Keratinocyte (primary cell): ENCODE measurements around the gene UROC1. TPM values are rescaled to one million over a fixed set of nuclear protein-coding genes. Genes with fewer than 3 reads are reported as not detected.

Experiments
- DNase-seq: peaks from one replicate; pipeline ENCODE4 v3.0.0-alpha.2; 2011; ENCODE audit warnings: low read depth, missing footprints, low spot score
- FAIRE-seq: peaks from 2 replicates; lab custom pipeline; 2011; peaks lifted over from hg19 to GRCh38; lab: Jason Lieb, UNC
- H2AFZ ChIP-seq: 2 replicates; pipeline ENCODE4 v1.6.0; 2012; ENCODE audit warnings: low read length, control low read depth, inconsistent platforms; ENCODE audit not compliant: control insufficient read depth
- H3K27ac ChIP-seq: 2 replicates; pipeline ENCODE4 v1.5.1; 2011; ENCODE audit warnings: low read length; ENCODE audit not compliant: control insufficient read depth, insufficient read depth
- H3K27me3 ChIP-seq: 3 replicates; pipeline ENCODE4 v1.6.0; 2011; ENCODE audit warnings: low read length; ENCODE audit not compliant: control insufficient read depth, insufficient read depth; ENCODE audit errors: extremely low read depth
- H3K36me3 ChIP-seq, 2 experiments: 2 replicates in 1 of 2; 3 replicates in 1 of 2; pipeline ENCODE4 v1.5.1; 2011; ENCODE audit warnings: low read length in 2 of 2, mild to moderate bottlenecking in 1 of 2; ENCODE audit not compliant: control insufficient read depth in 2 of 2, insufficient read depth in 2 of 2; ENCODE audit errors: extremely low read depth in 1 of 2
- H3K4me1 ChIP-seq: 3 replicates; pipeline ENCODE4 v1.5.1; 2011; ENCODE audit warnings: low read length; ENCODE audit not compliant: control insufficient read depth, insufficient read depth; ENCODE audit errors: extremely low read depth
- H3K4me2 ChIP-seq: 3 replicates; pipeline ENCODE4 v1.6.0; 2011; ENCODE audit warnings: low read depth, low read length; ENCODE audit not compliant: control insufficient read depth, insufficient read depth; ENCODE audit errors: extremely low read depth
- H3K4me3 ChIP-seq, 3 experiments: fragments of 200-600 bp in 1 of 3; sonication (generic) in 1 of 3; 2 replicates in 2 of 3; 3 replicates in 1 of 3; pipeline ENCODE4 v1.5.1; 2011 to 2016; ENCODE audit warnings: low read length in 3 of 3, mild to moderate bottlenecking in 3 of 3, control low read depth in 2 of 3, inconsistent platforms in 1 of 3, low read depth in 1 of 3, mixed read lengths in 1 of 3, mixed run types in 1 of 3, moderate library complexity in 1 of 3; ENCODE audit not compliant: control insufficient read depth in 2 of 3, insufficient read depth in 2 of 3; ENCODE audit errors: extremely low read depth in 1 of 3
- H3K79me2 ChIP-seq: 2 replicates; pipeline ENCODE4 v1.6.0; 2012; ENCODE audit warnings: low read length; ENCODE audit not compliant: control insufficient read depth, insufficient read depth
- H3K9ac ChIP-seq: 3 replicates; pipeline ENCODE4 v1.6.0; 2011; ENCODE audit warnings: low read length; ENCODE audit not compliant: control insufficient read depth, insufficient read depth; ENCODE audit errors: extremely low read depth
- H3K9me1 ChIP-seq: 3 replicates; pipeline ENCODE4 v1.6.0; 2011; ENCODE audit warnings: low read length; ENCODE audit not compliant: control insufficient read depth, insufficient read depth; ENCODE audit errors: extremely low read depth
- H3K9me3 ChIP-seq: 2 replicates; pipeline ENCODE4 v1.5.1; 2012; ENCODE audit warnings: low read depth, low read length; ENCODE audit not compliant: control insufficient read depth
- H4K20me1 ChIP-seq: 3 replicates; pipeline ENCODE4 v1.6.0; 2011; ENCODE audit warnings: low read length; ENCODE audit not compliant: control insufficient read depth, insufficient read depth; ENCODE audit errors: extremely low read depth
- EZH2 ChIP-seq: IDR thresholded peaks from one replicate; pipeline ENCODE4 v1.6.1; 2012; ENCODE audit warnings: inconsistent platforms, mild to moderate bottlenecking, low read length, moderate library complexity
- dilution Hi-C: fragments of 300-500 bp; cut with MboI; formaldehyde crosslinking; loops from one replicate; pipeline ENCODE4 v1.7.0; 2020; ENCODE audit warnings: low sequenced_read_pairs; ENCODE audit not compliant: extremely low pct_ligation_motif_present
- polyA plus RNA-seq, 5 experiments: library from polyadenylated mRNA; depleted of rRNA in 3 of 5; stranded (reverse) in 3 of 5; stranded (forward) in 1 of 5; unstranded in 1 of 5; fragments of >200 nt; gene quantifications; 1 replicate in 1 of 5; 2 replicates in 3 of 5; 3 replicates in 1 of 5; pipeline versions ENCODE4 v1.2.1 to v1.2.3, GENCODE V29; 2011 to 2012; ENCODE audit warnings: missing spikeins in 2 of 5, low read depth in 1 of 5, low replicate concordance in 1 of 5
- TF ChIP-seq, protein P1 (sequence below), 3 experiments: IDR thresholded peaks in 1 of 3; conservative IDR thresholded peaks in 1 of 3; optimal IDR thresholded peaks in 1 of 3; 2 replicates in 2 of 3; 3 replicates in 1 of 3; pipeline versions ENCODE3 to v1.5.1; 2011; ENCODE audit warnings: low read length in 3 of 3, mild to moderate bottlenecking in 3 of 3, moderate library complexity in 2 of 3, control low read depth in 1 of 3, inconsistent platforms in 1 of 3; ENCODE audit not compliant: insufficient read depth in 2 of 3; ENCODE audit errors: extremely low read depth in 1 of 3

UROC1 gene
- polyA plus RNA-seq, 1 donor (not counting 4 experiments of a cell fraction or from before 2014, with no cell fraction given), result not detected

DNA sequence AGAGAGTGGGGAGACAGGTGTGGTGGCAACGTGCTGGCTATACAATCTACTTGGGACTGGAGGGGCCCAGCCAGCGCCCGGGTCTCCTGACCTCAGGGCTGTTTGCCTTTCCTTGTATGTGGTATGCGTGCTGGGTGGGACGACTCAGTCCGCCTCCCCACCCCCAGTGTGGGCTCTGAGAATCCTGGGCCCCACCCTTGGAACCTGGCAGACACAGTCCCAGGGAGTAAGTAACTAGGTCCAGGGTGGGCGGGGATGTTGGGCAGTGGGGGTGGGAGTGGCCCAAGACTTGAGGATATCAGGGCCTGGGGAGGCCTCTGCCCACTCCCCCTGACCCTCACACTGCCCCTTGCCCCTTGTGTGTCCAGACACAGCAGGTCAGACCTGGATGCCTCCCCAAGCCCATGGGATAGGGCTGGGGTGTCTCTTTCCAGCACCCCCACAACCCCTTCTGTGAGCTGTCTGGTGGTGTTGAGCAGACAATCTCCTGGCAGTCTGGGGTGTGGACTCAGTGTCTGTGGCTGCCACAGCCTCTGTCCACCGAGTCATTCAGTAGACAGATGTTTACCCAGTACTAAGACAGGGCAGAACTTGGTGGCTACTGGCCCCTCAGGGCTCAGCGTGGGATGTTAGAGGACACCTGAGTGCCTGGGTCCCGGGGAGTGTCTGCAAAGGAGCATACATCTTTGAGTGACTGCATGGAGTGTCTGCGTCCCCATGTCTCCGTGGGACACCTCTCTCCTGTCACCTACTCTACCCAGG lies 7.7 kb upstream of the UROC1 start:
- H3K27me3 ChIP-seq, result peaks cover 32% of the 10 kb centered on the region
- no peak overlapping the region for H3K4me2 ChIP-seq
- H2AFZ ChIP-seq, result no peak overlapping the region
- FAIRE-seq (no peak), DNase-seq (no peak)
- dilution Hi-C loops, result no loop called here
- no peaks in the 10 kb centered on the region for H4K20me1 ChIP-seq
- no peak overlapping the region for H3K9ac ChIP-seq
- H3K9me3 ChIP-seq, result no peaks in the 10 kb centered on the region
- no peak overlapping the region for H3K4me3 ChIP-seq
- TF ChIP-seq, protein P1, sequence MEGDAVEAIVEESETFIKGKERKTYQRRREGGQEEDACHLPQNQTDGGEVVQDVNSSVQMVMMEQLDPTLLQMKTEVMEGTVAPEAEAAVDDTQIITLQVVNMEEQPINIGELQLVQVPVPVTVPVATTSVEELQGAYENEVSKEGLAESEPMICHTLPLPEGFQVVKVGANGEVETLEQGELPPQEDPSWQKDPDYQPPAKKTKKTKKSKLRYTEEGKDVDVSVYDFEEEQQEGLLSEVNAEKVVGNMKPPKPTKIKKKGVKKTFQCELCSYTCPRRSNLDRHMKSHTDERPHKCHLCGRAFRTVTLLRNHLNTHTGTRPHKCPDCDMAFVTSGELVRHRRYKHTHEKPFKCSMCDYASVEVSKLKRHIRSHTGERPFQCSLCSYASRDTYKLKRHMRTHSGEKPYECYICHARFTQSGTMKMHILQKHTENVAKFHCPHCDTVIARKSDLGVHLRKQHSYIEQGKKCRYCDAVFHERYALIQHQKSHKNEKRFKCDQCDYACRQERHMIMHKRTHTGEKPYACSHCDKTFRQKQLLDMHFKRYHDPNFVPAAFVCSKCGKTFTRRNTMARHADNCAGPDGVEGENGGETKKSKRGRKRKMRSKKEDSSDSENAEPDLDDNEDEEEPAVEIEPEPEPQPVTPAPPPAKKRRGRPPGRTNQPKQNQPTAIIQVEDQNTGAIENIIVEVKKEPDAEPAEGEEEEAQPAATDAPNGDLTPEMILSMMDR (optimal IDR thresholded peaks at IDR 0.05 in 1 of 3, IDR thresholded peaks at IDR 0.05 in 1 of 3, conservative IDR thresholded peaks at IDR 0.05 in 1 of 3; ENCODE audit: extremely low read depth in 1 of 3, insufficient read depth in 2 of 3, low read length in 3 of 3), result no peak
- TF ChIP-seq EZH2, result no peak
- H3K36me3 ChIP-seq, result no peaks in the 10 kb centered on the region
- H3K4me1 ChIP-seq, result no peaks in the 10 kb centered on the region
- no peaks in the 10 kb centered on the region for H3K79me2 ChIP-seq
- H3K27ac ChIP-seq, result no peak overlapping the region
- no peaks in the 10 kb centered on the region for H3K9me1 ChIP-seq

DNA sequence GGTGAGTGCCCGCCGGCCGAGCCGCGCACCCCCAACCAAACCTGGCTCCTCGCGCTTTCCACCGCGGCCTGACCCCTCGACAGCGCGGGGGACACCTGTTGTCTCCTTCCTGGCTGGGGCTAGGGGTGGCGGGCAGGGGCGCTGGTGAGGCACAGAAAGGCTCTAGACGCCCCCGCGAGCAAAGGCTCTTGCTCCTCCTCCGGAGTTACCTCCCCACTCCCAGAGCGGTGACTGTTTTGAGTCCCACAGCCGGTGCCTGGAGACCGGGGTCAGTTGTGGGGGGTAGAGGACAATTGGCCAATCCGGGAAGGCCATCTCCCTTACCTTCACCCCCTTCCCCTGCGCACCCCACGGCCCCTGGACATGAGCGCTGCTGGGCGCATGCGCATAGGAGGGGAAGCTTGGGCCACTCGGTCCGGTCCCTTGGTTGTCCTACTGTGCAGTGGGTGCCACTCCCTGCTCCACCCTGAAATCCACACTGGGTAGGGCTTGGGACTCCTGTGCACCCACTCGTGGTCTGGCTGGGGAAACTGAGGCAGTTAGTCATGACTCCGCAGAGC lies 6.9 kb upstream of the UROC1 start:
- Histone ChIP-seq H3K9me3 (no peaks in the 10 kb centered on the region), H3K9ac (no peak overlapping the region), H3K27me3 (peaks cover 32% of the 10 kb centered on the region), H3K36me3 (no peaks in the 10 kb centered on the region), H3K27ac (no peak overlapping the region), H3K4me1 (no peaks in the 10 kb centered on the region), H3K4me3 (peak overlapping the region in 2 of 3 experiments; percentile 25 to 29), H3K9me1 (no peaks in the 10 kb centered on the region), H4K20me1 (no peaks in the 10 kb centered on the region), H3K79me2 (no peaks in the 10 kb centered on the region), H3K4me2 (peak overlapping the region; percentile 56), H2AFZ (no peak overlapping the region)
- no peak for FAIRE-seq
- dilution Hi-C loops, result no loop called here
- no peak for TF ChIP-seq EZH2
- TF ChIP-seq, protein P1 (optimal IDR thresholded peaks at IDR 0.05 in 1 of 3, IDR thresholded peaks at IDR 0.05 in 1 of 3, conservative IDR thresholded peaks at IDR 0.05 in 1 of 3; ENCODE audit: extremely low read depth in 1 of 3, insufficient read depth in 2 of 3, low read length in 3 of 3), result no peak
- no peak for DNase-seq
